ENCODE data around the gene SLC7A1. TPM values are rescaled to one million over a fixed set of nuclear protein-coding genes. Genes with fewer than 3 reads are reported as not detected.
A peak's percentile ranks its signal among the peaks of the same experiment; 100 is the strongest.

The SLC7A1 gene
- total and polyA plus RNA-seq, 2 donors (not counting 3 experiments of a cell fraction or from before 2014, with no cell fraction given): 21.0 to 79.3 TPM

DNA sequence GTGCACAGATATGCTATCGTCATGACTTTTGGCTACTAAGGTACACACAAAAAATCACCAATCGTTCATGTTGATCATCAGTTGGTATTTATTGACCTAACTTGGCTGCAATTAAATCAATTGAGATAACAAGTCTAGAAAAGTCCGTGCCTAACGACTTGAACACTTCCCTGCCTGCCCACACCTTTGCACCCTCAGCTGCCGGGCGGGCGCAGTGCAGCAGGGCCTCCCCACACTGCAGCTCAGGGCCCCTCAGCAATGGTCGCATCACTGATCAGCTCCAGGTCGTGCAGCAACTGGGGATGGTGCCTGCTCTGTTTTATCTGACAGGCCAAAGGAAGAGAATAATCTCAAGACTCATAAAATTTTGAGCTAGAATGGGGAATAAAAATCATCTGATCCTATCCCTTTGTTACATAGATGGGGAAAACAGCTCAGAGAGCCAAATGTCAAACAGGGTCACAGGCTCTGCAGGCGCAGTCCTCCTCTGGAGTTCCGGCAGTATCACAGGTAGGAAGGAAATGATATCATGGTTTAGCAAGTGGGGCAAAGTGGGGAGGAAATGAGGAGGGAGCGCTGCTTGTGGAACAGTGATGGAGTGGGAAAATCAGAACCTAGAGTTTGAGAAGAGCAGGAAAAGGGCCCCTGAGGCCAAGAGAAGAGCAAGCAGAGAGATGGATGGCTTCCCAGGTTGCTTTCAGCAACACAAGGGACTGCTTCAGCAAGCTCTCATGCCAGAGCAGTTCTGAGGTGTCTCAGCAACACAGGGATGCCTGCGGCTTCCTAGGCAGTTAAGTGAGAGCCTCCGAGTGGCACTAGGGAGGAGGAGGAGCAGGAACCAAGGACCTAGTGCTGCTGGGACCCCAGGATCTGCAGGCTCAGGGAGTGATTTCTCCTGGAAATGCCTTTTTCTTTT, 57.5 kb downstream of the SLC7A1 start:
- no TSS peak for BruUV-seq (replicated peaks)
- H3K4me2 ChIP-seq (ENCODE audit: insufficient read depth, low read length): peak overlapping the region; percentile 14
- H4K20me1 ChIP-seq (replicated peaks; ENCODE audit: control insufficient read depth, extremely low read depth, insufficient read depth, low read length): no peaks in the 10 kb centered on the region
- no peak overlapping the region for H3K4me3 ChIP-seq (replicated peaks in 1 of 3; ENCODE audit: insufficient read depth in 1 of 3, low read depth in 1 of 3, low read length in 3 of 3)
- ChIA-PET POLR2A (no interaction called here), CTCF (interaction anchor here (1.0 to 1.5 kb wide), 7 partner anchors 10 to 170 kb away, joined by 3 to 7 read pairs (median 3); no protein-coding TSS in a partner anchor)
- FAIRE-seq (peak; percentile 74), DNase-seq (ENCODE audit: low read depth, low spot score) (peak; percentile 26)
- no peaks in the 10 kb centered on the region for H3K9me3 ChIP-seq (replicated peaks; ENCODE audit: control insufficient read depth, insufficient read depth, low read length)
- H3K27ac ChIP-seq (ENCODE audit: insufficient read depth, low read depth, low read length): peak overlapping the region; percentile 15
- H2AFZ ChIP-seq (ENCODE audit: low read depth, low read length): no peak overlapping the region
- H3K36me3 ChIP-seq (ENCODE audit: control insufficient read depth in 2 of 2, extremely low read depth in 1 of 2, insufficient read depth in 2 of 2, low read length in 2 of 2): peaks cover 6 to 13% of the 10 kb centered on the region in 2 experiments
- no peak overlapping the region for H3K9ac ChIP-seq (replicated peaks; ENCODE audit: extremely low read depth, insufficient read depth, low read length)
- H3K4me1 ChIP-seq (ENCODE audit: control insufficient read depth, extremely low read depth, insufficient read depth, low read length): peaks cover 21% of the 10 kb centered on the region
- H3K79me2 ChIP-seq (ENCODE audit: control insufficient read depth, insufficient read depth, low read length): peaks cover 58% of the 10 kb centered on the region
- TF ChIP-seq, protein P1, sequence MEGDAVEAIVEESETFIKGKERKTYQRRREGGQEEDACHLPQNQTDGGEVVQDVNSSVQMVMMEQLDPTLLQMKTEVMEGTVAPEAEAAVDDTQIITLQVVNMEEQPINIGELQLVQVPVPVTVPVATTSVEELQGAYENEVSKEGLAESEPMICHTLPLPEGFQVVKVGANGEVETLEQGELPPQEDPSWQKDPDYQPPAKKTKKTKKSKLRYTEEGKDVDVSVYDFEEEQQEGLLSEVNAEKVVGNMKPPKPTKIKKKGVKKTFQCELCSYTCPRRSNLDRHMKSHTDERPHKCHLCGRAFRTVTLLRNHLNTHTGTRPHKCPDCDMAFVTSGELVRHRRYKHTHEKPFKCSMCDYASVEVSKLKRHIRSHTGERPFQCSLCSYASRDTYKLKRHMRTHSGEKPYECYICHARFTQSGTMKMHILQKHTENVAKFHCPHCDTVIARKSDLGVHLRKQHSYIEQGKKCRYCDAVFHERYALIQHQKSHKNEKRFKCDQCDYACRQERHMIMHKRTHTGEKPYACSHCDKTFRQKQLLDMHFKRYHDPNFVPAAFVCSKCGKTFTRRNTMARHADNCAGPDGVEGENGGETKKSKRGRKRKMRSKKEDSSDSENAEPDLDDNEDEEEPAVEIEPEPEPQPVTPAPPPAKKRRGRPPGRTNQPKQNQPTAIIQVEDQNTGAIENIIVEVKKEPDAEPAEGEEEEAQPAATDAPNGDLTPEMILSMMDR (IDR thresholded peaks at IDR 0.05; ENCODE audit: extremely low read depth in 1 of 2, insufficient read depth in 1 of 2, low read depth in 1 of 2, low read length in 2 of 2): no peak
- TF ChIP-seq GATA2 (IDR thresholded peaks at IDR 0.05; ENCODE audit: insufficient read depth, insufficient read length, low read depth, low read length) (peak; percentile 53), EZH2 (IDR thresholded peaks at IDR 0.05; ENCODE audit: borderline replicate concordance, low read depth, low read length, severe bottlenecking) (no peak), MYC (IDR thresholded peaks at IDR 0.05; ENCODE audit: low read depth, low read length) (no peak), POLR2AphosphoS5 (IDR thresholded peaks at IDR 0.05; ENCODE audit: insufficient read depth, low read depth, low read length) (no peak), FOS (IDR thresholded peaks at IDR 0.05; ENCODE audit: borderline replicate concordance, insufficient read depth, low read length) (no peak), POLR2A (IDR thresholded peaks at IDR 0.05; ENCODE audit: low read depth, low read length) (no peak), JUN (IDR thresholded peaks at IDR 0.05; ENCODE audit: borderline replicate concordance, insufficient read depth, insufficient read length, low read depth) (peak; percentile 16)
- TF ChIP-seq, protein P2, sequence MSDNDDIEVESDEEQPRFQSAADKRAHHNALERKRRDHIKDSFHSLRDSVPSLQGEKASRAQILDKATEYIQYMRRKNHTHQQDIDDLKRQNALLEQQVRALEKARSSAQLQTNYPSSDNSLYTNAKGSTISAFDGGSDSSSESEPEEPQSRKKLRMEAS (IDR thresholded peaks at IDR 0.05; ENCODE audit: insufficient read depth, insufficient read length): no peak
- H3K27me3 ChIP-seq (ENCODE audit: control insufficient read depth in 2 of 2, insufficient read depth in 2 of 2, low read length in 2 of 2): no peaks in the 10 kb centered on the region
- intact Hi-C loops (cut with micrococcal nuclease): loop anchor here (1.0 to 2.0 kb wide), 2 partner anchors 9 to 57 kb away; partner anchors contain the start of gene SLC7A1
- dilution Hi-C loops (cut with MboI; ENCODE audit: extremely low pct_ligation_motif_present, low sequenced_read_pairs): no loop called here
- H3K9me1 ChIP-seq (replicated peaks; ENCODE audit: control insufficient read depth, extremely low read depth, insufficient read depth, low read length): no peaks in the 10 kb centered on the region

All from endothelial cell of umbilical vein (primary cell).